HG02981 (cell line): ENCODE measurements around the gene PIGU.
"Not testable (repeated sequence)": the region's sequence is repeated elsewhere in the genome, so short reads cannot be mapped to it uniquely, and the experiment has no call there.

Experiments used
- ATAC-seq: cut with Tn5 transposase; IDR thresholded peaks from one replicate; pipeline ENCODE4 v1.9.1; 2021; ENCODE audit warnings: mild to moderate bottlenecking, moderate library complexity; ENCODE audit not compliant: unreplicated experiment

The PIGU gene

GRCh38 chr20:34663213-34663943 lies 13.5 kb downstream of the PIGU start:
- ATAC-seq: no peak

- not testable (repeated sequence) for ATAC-seq
Measured at GRCh38 chr20:34661811-34662210, 15.1 kb downstream of the PIGU start.

- ATAC-seq: not testable (repeated sequence)
Measured at GRCh38 chr20:34658654-34659053, 18.2 kb downstream of the PIGU start.

- no peak for ATAC-seq
Measured at GRCh38 chr20:34654207-34654744, 22.6 kb downstream of the PIGU start.

- no peak for ATAC-seq
Measured at GRCh38 chr20:34651200-34651599, 25.7 kb downstream of the PIGU start.

- no peak for ATAC-seq
Measured at GRCh38 chr20:34647737-34648136, 29.2 kb downstream of the PIGU start.

- no peak for ATAC-seq
Measured at GRCh38 chr20:34644951-34645350, 31.9 kb downstream of the PIGU start.

- ATAC-seq: no peak
Measured at GRCh38 chr20:34644345-34644744, 32.5 kb downstream of the PIGU start.

- no peak for ATAC-seq
Measured at GRCh38 chr20:34643928-34644327, 33.0 kb downstream of the PIGU start.

- no peak for ATAC-seq
Measured at GRCh38 chr20:34642009-34642408, 34.9 kb downstream of the PIGU start.

- no peak for ATAC-seq
Measured at GRCh38 chr20:34639755-34640222, 37.1 kb downstream of the PIGU start.

GRCh38 chr20:34638532-34638931 lies 38.4 kb downstream of the PIGU start:
- no peak for ATAC-seq

GRCh38 chr20:34638039-34638292 lies 38.9 kb downstream of the PIGU start:
- no peak for ATAC-seq

- ATAC-seq: no peak
Measured at GRCh38 chr20:34637245-34638038, 39.5 kb downstream of the PIGU start.

- no peak for ATAC-seq
Measured at GRCh38 chr20:34636648-34637047, 40.2 kb downstream of the PIGU start.

GRCh38 chr20:34634392-34634791 lies 42.5 kb downstream of the PIGU start:
- no peak for ATAC-seq

- ATAC-seq: no peak
Measured at GRCh38 chr20:34632870-34633452, 43.9 kb downstream of the PIGU start.

GRCh38 chr20:34629904-34630303 lies 47.0 kb downstream of the PIGU start:
- no peak for ATAC-seq

GRCh38 chr20:34629342-34629741 lies 47.5 kb downstream of the PIGU start:
- ATAC-seq: no peak

- ATAC-seq: no peak
Measured at GRCh38 chr20:34628026-34628425, 48.9 kb downstream of the PIGU start.

- no peak for ATAC-seq
Measured at GRCh38 chr20:34627458-34627857, 49.4 kb downstream of the PIGU start.

GRCh38 chr20:34626992-34627391 lies 49.9 kb downstream of the PIGU start:
- ATAC-seq: no peak
